GM21825 (cell line): Measurements from ENCODE around the gene SLC25A21.
"Not testable (repeated sequence)": the region's sequence is repeated elsewhere in the genome, so short reads cannot be mapped to it uniquely, and the experiment has no call there.

ENCODE experiments used
- ATAC-seq: cut with Tn5 transposase; IDR thresholded peaks from one replicate; pipeline ENCODE4 v1.9.1; 2021; ENCODE audit warnings: mild to moderate bottlenecking, moderate library complexity; ENCODE audit not compliant: unreplicated experiment

Gene SLC25A21

DNA sequence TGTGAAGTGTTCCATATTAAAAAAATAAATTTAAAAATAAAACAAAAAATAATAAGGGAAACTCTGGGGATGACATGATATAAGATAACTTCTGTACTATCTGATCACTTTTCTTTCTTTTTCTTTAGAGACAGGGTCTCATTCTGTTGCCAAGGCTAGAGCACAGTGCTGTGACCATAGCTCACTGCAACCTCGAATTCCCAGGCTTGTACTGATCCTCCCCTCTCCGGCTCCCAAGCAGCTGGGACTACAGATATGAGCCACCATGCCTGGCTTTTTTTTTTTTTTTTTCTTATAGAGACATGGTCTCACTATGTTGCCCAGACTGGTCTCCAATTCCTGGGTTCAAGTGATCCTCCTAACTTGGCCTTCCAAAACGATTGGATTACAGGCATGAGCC is 14.9 kb upstream of the SLC25A21 start:
- ATAC-seq: no peak

DNA sequence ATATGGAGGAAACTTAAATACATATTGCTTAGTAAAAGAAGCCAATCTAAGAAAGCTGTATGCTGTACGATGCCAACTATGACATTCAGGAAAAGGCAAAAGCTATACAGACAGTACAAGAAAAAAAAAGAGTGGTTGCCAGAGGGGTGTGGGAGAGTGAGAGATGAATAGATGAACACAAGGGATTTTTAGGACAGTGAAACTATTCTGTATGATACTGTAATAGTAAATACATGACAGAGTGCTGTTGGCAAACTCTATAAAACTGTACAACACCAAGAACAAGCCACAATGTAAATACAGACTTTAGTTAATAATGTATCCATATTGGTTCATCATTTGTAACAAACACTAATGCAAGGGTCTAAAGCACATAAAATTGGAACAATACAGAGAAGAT is 14.5 kb upstream of the SLC25A21 start:
- no peak for ATAC-seq

DNA sequence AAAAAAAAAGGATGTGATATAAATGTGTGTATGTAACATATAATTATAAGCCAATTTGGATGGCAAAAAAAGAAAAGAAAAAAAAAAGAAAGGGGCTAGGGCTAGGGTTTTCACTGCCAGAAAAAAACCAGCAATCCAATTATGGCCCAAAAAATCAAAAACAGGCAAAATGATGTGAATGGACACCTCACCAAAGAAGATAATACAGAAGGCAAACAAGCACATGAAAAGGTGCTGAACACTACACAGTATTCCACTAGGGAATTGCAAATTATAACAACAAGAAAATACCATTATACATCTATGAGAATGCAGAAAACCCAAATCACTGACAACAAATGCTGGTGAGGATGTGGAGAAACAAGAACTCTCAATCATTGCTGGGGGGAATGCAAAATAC is 13.3 kb upstream of the SLC25A21 start:
- no peak for ATAC-seq

DNA sequence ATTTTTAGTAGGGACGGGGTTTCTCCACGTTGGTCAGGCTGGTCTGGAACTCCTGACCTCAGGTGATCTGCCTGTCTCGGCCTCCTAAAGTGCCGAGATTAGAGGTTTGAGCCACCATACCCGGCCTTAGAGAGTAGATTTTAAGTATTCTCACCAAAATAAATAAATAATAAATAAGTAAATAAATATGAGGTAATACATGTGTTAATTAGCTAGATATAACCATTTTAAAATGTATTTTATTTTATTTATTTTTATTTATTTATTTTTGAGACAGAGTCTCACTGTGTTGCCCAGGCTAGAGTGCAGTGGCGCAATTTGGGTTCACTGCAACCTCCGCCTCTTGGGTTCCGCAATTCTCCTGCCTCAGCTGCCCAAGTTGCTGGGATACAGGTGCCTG is 12.1 kb upstream of the SLC25A21 start:
- ATAC-seq: not testable (repeated sequence)

DNA sequence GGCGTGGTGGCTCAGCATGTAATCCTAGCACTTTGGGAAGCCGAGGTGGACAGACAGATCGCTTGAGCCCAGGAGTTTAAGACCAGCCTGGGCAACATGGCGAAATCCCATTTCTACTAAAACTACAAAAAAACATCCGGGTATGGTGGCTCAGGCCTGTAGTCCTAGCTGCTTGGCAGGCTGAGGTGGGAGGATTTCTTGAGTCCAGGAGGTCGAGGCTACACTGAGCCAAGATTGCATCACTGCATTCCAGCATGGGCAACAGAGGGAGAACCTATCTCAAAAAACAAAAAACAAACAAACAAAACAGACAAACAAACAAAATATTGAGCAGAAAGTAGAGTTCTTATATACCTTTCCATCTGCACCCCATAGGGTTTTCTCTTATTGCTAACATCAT is 9.0 kb upstream of the SLC25A21 start:
- no peak for ATAC-seq

DNA sequence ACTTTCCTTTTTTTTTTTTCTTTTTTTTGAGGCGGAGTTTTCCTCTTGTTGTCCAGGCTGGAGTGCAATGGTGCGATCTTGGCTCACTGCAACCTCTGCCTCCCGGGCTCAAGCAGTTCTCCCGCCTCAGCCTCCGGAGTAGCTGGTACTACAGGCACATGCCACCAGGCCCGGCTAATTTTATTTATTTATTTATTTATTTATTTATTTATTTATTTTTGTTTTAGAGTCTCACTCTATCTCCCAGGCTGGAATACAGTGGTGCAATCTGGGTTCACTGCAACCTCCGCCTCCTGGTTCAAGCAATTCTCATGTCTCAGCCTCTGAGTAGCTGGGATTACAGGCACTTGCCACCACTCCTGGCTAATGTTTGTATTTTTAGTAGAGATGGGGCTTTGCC is 8.5 kb upstream of the SLC25A21 start:
- not testable (repeated sequence) for ATAC-seq

DNA sequence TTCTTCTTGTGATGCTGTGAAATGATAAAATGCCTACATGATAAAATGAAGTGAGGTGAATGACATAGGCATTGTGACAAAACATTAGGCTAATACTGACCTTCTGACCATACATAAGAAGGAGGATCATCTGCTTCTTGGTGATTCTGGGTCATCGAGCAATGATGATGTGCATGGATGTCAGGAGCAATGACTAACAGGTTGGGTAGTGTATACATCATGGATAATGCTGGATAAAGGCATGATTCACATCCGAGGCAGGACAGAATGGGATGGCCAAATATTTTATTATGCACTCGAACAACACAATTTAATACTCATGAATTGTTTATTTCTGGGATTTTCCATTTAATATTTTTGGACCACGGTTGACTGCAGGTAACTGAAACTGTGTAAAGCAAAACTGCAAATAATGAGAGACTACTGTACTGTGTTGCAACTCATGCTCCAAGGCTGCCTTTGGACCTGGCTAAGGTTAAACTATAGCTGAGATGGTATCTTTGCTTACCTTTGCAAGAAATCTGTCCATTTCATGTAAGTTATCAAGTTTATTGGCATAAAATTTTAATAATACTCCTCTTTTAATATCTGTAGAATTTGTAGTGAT is 7.6 kb upstream of the SLC25A21 start:
- ATAC-seq: no peak

DNA sequence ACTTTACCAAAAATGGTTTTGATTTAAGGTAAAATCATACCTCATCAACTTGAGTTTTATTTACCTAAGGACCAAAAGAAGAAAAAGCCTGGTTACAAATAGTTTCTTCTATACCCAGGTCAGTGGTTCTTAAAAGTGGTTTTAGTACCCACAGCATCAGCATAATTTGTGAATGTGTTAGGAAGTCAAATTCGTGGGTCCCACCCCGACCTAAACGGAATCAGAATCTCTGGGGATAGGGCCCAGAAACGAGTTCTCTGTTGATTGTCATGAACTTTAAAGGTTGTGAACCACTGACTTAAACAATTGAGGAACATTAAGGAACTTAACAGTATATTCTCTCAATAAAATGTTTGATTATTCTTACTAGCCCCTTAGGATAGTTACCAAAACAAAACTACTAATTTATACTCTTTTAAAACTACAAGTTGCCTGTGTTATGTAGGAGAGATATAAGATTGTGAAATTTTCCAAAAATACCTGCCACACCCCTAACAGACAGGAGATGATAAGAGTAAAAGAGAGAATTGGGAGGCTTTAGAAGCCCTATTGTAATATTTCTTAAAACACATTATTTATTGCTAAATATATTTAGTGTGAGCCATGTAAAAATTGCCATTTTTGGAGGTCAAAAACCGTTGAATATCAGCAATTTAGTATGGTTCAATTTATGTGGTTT is 669 bp upstream of the SLC25A21 start:
- ATAC-seq: no peak

DNA sequence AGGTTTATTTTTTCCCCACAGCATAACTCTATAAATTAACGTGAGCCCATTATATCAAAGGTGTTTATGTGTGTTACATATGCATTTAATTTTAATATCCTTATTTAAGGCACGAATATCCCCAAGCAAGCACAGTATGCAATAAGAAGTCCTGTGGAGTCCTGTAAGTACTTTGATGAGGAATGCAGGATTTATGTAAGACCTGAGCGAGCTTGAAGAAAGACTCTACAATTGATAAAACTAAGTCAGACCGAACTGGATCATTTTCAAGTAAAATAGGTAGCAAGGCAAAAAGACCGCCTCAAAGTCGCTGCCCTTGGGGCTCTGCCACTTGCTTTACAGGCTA is 755 bp downstream of the SLC25A21 start:
- ATAC-seq: no peak

DNA sequence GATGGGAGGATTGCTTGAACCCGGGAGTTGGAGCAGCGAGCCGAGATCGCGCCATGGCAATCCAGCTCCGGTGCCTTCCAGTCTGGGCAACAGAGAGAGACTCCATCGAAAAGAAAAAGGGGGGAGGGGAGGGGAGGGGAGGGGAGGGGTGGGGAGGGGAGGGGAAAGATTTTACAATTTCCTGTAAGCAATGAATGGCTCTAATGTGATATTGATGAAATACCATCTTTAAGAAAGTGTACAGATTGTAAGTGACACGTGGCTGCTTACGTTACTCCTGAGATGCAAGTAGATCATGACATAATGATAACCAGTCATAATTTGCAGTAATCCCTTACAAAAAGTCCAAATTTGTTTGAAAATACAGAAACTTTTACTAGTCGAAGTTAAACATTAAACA is 1.4 kb downstream of the SLC25A21 start:
- ATAC-seq: no peak

DNA sequence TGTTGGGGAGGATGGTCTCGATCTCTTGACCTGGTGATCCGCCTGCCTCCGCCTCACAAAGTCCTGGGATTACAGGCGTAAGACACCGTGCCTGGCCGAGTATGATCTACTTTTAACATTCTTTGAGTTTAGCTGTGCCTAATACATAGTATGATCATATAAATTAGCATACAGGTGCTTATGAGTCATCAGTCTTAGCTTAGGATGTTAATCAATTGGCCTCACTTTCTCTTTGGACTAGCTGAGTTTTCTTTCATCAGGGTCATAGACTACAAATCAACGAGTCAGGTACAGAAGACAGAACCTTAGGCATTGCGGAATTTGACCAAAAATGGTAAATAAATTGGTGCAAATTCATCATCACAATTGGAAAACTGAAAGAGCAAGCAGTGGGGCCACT is 2.2 kb downstream of the SLC25A21 start:
- no peak for ATAC-seq

DNA sequence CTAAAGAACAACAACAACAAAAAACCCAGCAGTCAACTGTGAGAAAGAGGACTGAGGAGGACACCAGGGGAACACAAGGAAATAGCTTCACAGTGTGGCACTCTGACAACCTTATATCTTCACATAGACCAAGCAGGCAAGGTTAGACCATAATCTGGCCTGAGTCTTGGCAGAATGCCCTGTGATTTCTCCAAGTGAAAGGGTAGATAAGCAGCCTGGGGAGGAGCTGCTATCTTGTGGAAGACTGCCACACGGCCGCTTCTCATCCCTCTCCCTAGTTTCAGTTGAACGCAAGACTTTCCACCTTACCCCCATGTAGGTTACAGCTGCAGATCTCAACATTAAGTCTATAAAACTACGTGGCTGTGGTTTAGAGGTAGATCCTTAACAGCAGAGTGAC is 3.7 kb downstream of the SLC25A21 start:
- no peak for ATAC-seq

DNA sequence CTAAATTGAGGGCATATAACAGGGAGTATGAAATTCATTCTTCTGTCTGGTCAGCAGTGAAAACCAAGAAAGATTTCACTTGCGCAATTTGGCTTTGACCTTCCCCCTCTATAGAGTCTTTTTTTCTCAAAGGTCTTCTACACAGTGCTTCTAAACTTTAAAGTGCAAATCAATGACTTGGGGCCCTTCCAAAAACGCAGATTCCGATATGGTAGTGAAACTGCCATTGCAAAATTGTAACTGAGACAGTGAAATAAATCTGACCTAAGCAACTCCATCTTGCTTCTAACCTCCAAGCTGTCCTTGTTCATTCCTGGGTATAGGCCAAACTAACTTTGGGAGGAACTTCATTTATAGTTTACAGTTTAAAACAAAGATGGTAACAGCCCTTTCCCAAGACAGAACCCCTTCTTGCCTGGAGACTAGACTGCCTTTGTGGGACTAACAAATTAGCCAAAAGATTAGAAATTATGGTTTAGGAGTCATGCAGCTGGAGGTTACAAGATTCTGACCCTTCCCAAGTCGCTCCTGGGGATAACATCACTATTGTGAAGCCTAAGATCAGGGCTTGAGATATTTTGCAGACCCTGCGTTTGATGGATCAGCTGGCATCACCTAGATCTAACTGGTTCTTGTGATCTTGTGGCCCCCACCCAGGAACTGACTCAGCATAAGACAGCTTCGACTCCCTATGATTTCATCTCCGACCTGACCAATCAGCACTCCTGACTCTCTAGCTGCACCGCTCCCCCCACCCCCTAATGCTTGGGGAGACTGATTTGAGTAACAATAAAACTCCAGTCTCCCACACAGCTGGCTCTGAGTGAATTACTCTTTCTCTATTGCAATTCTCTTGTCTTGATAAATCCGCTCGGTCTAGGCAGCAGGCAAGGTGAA is 5.0 kb downstream of the SLC25A21 start:
- ATAC-seq: no peak

DNA sequence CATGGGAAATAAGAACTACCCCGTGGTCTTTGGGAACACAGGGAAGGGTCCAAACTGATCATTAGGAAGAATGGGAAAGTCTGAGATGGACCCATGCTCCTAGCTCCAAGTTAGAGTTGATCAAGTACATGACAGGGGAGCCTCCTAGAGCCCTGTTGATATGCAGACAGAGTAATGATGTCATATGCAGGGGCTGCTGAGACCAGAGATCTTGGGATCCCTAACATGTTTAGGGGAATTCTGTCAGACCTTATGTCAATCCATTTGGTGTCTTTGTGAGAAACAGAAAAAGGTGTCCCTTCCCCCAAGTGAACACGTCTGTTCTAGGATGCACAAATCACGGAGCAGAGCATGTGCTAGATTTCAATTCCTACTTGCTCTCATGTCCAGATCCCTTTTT is 6.6 kb downstream of the SLC25A21 start:
- ATAC-seq: no peak

DNA sequence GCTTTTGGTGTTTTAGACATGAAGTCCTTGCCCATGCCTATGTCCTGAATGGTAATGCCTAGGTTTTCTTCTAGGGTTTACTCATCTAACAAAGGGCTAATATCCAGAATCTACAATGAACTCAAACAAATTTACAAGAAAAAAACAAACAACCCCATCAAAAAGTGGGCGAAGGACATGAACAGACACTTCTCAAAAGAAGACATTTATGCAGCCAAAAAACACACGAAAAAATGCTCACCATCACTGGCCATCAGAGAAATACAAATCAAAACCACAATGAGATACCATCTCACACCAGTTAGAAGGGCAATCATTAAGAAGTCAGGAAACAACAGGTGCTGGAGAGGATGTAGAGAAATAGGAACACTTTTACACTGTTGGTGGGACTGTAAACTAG is 10.1 kb downstream of the SLC25A21 start:
- not testable (repeated sequence) for ATAC-seq

DNA sequence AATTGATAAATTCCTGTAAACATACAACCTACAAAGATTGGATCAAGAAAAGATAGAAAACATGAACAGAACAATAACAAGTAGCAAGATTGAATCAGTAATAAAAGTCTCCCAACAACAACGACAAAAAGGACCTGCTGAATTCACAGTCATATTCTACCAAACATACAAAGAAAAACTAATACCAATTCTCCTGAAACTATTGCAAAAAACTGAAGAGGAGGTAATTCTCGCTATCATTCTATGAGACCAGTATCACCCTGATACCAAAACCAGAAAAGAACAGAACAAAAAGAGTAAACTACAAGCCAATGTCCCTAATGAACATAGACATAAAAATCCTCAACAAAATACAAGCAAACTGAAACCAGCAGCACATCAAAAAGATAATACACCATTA is 14.4 kb downstream of the SLC25A21 start:
- ATAC-seq: no peak

DNA sequence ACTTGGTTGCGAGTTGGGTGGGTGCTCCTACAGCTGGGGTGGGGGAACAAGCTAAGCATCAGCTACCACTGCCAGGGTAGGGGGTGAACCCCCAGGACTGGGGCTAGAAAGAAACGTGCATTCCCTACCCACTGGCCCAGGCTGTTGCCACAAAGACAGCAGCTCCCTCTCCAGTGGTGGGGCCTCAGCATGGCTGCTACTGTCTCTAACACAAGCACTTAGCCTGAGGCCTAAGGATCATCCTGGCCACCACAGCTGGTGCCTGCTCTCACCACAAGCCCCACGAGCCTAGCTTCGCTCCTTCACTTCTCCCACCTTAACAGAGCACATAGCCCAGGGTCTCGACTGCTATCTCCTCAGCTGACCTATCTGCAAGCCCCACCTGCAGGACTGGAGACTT is 18.9 kb downstream of the SLC25A21 start:
- ATAC-seq: no peak

DNA sequence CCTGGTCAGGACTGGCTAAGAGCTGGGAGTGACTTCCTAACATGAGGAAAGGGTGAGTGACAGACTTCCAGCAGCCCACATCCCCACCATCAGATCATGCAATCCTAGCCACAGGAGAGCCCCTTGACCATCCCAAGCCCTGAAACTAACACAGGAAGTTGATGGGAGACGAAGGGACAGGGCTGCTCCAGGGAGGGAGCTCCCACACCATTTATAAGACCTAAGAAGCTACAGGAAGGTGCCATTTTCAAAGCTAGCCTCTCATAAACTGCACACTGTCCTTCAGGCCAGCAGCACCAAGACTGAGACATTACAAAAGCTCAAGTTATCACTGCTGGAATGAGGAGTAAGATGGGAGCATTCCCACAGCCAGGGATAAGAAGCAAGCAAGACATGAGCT is 19.4 kb downstream of the SLC25A21 start:
- ATAC-seq: no peak

DNA sequence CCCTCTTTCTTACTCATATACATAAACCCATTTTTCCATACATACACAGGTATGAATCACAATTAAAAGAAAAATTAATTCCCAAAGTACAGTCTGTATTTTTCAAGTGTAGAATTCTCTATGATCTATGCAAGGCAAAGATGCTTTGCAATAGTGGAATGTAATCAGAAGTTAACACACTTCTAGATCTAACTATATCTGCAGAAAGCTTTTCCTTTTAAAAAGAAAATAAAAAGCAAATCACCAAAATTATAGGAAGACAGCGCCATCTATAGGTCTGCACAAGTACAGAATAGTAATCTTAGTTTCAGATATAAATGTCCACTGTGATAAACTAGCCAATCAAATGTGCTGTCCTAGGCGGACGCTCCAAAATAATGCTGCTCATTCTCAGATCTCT is 22.0 kb downstream of the SLC25A21 start:
- no peak for ATAC-seq

DNA sequence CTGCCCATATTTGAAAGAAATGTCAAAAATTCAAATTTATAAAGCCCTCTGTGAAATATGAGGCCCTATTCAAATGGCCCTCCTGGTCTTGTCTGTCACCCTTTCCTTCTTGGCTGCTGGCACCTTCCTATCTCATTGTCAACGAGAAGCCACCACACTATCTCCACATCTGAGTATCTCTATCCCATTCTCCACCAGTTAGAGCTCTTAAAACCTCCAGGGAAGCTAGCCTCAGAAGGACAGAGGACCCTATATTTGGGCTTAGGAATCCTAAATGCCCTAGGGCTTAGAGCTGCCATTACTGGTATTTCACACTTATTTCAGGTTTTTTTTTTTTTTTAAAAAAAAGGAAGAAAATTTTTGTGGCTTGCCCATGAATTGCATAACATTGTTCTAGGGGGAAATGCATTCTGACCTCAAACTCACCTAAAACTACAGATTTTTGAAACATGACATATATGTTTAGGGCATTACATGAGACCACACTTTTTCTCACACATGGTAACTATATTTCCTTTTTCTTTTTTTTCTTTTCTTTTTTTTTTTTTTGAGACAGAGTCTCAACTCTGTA is 25.0 kb downstream of the SLC25A21 start:
- no peak for ATAC-seq

DNA sequence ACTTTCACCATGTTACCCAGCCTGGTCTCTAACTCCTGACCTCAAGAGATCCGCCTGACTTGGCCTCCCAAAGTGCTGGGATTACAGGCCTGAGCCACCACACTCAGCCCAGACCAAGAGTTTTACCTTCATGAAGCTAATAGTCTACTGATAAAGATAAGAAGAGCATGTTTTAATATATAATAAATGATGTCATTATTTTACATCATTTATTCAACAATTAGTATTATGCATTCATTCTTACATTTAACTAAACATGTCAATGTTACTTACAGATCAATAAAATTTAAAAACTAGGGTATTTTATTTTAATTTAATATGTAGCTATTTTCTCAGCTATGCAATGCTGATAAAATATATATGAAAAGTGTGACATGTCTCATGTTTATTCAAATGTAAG is 26.0 kb downstream of the SLC25A21 start:
- not testable (repeated sequence) for ATAC-seq

DNA sequence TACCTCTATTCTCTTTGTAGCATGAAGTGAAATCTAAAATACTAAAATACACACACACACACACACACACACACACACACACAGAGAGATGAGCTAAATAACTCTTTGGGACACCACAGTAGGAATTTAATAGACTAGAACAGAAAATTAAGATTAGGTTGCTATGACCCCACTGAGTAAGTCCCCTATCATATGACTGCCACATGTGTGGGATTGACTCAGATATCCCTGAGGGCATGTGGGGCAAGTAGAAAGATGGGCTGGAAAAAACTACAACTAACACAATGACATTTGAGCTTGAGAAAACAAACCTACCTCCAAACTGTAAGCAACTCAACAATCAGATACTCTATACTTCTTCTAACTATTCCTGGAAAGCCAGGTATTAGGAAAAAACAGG is 27.0 kb downstream of the SLC25A21 start:
- no peak for ATAC-seq
